GOT3 (cell line): Measurements from ENCODE around the gene PLCB3.

Experiments used
- DNase-seq: peaks from one replicate; lab custom pipeline; 2025; ENCODE audit warnings: mixed read lengths; lab: John Stamatoyannopoulos, UW

Gene PLCB3

GRCh38 chr11:64266339-64266738 lies 15.0 kb downstream of the PLCB3 start:
- DNase-seq, result no peak

GRCh38 chr11:64267207-64267945 lies 16.0 kb downstream of the PLCB3 start:
- DNase-seq, result no peak

GRCh38 chr11:64268025-64268892 lies 16.9 kb downstream of the PLCB3 start:
- no peak for DNase-seq

- no peak for DNase-seq
These were observed 17.7 kb downstream of the PLCB3 start for GRCh38 chr11:64268893-64269539.

- DNase-seq, result peak; percentile 97
These were observed 18.4 kb downstream of the PLCB3 start for GRCh38 chr11:64269540-64270220.

GRCh38 chr11:64275031-64275800 lies 23.9 kb downstream of the PLCB3 start:
- DNase-seq, result no peak

- DNase-seq, result no peak
These were observed 24.5 kb downstream of the PLCB3 start for GRCh38 chr11:64275841-64276240.

- no peak for DNase-seq
These were observed 25.5 kb downstream of the PLCB3 start for GRCh38 chr11:64276653-64277431.

GRCh38 chr11:64278576-64279190 lies 27.4 kb downstream of the PLCB3 start:
- no peak for DNase-seq

GRCh38 chr11:64281957-64282770 lies 30.8 kb downstream of the PLCB3 start:
- DNase-seq, result no peak

GRCh38 chr11:64283092-64283491 lies 31.8 kb downstream of the PLCB3 start:
- DNase-seq, result no peak

- peak; percentile 85 for DNase-seq
These were observed 33.0 kb downstream of the PLCB3 start, which contains the start of gene BAD for GRCh38 chr11:64284048-64284961. TSS of gene BAD (minus strand) at chr11:64284665. CDS start at chr11:64284368, 297 bp downstream.

GRCh38 chr11:64284962-64285884 lies 33.9 kb downstream of the PLCB3 start, which contains the start of gene GPR137:
TSS of gene GPR137 (plus strand) at chr11:64285848. CDS start at chr11:64286525, 677 bp downstream.
- peak; percentile 54 for DNase-seq

GRCh38 chr11:64285885-64286800 lies 34.8 kb downstream of the PLCB3 start:
- DNase-seq, result no peak

- DNase-seq, result no peak
These were observed 35.5 kb downstream of the PLCB3 start for GRCh38 chr11:64286801-64287159.
